ENCODE results near the gene BMP7.
A peak's percentile ranks its signal among the peaks of the same experiment; 100 is the strongest.
"Not testable (repeated sequence)": the region's sequence is repeated elsewhere in the genome, so short reads cannot be mapped to it uniquely, and the experiment has no call there.

Gene BMP7

DNA sequence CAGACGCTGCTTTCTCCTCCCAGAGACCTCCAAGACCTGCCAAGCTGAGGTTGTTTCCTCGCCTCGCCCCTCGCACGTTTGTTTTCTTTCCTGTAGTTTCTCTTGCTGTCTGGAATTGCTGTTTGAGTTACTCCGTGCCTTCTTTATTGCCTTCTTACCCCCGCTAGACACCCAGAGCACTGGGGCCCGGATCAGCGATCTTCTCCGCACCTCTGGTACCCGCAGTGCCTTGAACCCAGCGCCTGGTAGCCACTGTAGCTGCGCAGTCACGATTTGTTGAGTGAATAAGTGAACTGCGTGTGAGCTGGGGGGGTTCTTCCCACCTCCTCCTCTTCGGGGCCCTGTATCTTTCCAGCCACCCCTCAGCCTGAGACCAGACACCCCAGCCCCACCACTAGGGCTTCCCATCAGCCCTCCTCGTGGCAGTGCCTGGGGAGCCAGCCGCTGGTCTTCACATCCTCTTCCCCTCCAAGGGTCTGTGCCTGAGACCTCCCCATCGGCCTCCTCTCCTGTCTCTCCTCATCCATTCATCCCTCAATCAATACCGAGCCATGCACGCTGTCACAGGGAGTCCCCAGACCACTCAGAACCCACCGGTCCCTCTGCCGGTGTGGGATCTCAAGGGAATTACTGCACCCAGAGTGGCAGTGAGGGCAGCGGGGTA lies 849 bp upstream of the BMP7 start:
- Histone ChIP-seq H3K4me3 (ENCODE audit: low read depth, low read length) (no peak overlapping the region), H3K9me3 (no peaks in the 10 kb centered on the region), H3K27me3 (peaks cover 49% of the 10 kb centered on the region), H3K4me1 (no peaks in the 10 kb centered on the region), H3K36me3 (no peaks in the 10 kb centered on the region)
- no peak for DNase-seq
- TF ChIP-seq, protein P1, sequence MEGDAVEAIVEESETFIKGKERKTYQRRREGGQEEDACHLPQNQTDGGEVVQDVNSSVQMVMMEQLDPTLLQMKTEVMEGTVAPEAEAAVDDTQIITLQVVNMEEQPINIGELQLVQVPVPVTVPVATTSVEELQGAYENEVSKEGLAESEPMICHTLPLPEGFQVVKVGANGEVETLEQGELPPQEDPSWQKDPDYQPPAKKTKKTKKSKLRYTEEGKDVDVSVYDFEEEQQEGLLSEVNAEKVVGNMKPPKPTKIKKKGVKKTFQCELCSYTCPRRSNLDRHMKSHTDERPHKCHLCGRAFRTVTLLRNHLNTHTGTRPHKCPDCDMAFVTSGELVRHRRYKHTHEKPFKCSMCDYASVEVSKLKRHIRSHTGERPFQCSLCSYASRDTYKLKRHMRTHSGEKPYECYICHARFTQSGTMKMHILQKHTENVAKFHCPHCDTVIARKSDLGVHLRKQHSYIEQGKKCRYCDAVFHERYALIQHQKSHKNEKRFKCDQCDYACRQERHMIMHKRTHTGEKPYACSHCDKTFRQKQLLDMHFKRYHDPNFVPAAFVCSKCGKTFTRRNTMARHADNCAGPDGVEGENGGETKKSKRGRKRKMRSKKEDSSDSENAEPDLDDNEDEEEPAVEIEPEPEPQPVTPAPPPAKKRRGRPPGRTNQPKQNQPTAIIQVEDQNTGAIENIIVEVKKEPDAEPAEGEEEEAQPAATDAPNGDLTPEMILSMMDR (IDR thresholded peaks at IDR 0.05; ENCODE audit: low read depth, low read length), result no peak

DNA sequence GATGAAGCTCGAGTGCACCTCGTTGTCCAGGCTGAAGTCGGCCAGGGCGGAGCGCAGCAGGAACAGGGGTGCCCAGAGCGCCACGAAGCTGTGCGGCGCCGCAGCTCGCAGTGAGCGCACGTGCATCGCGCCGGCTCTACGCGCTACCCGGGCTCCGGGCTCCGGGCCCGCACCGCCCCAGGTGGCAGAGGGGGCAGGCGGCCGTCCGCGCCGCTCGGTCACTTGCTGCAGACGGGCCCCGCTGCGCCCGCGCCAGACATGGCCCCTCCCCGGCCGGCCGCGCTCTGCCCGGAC lies 497 bp downstream of the BMP7 start:
- Histone ChIP-seq H3K36me3 (no peaks in the 10 kb centered on the region), H3K4me1 (no peaks in the 10 kb centered on the region), H3K4me3 (ENCODE audit: low read depth, low read length) (peak overlapping the region; percentile 28), H3K9me3 (no peaks in the 10 kb centered on the region), H3K27me3 (peaks cover 56% of the 10 kb centered on the region)
- no peak for DNase-seq
- TF ChIP-seq, protein P1 (IDR thresholded peaks at IDR 0.05; ENCODE audit: low read depth, low read length), result no peak

DNA sequence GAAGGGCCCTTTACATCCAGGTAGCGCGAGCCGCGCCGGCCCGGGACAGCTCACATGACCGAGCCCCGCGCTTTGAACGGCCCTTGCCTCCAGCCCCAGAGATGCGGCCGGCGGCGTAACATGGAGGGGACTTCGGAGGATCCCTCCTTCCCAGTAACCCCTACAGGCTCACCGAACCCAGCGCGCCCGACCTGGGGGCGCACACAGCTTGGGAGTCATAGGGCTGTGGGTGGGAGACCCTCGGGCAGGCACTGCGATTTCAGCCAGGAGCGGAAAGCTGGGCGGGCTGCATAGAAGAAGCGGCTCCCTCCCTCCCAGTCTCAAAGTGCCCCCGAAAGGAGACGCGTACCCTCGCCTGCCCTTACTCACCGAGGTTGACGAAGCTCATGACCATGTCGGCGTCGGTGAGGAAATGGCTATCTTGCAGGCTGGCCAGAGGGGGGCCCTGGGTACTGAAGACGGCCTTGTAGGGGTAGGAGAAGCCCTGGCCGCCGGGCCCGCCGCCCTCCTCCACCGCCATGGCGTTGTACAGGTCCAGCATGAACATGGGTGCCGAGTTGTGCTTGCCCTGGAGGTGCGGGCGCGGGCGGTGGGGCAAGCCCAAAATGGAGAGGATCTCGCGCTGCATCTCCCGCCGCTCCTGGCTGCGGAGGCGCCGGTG lies 975 bp downstream of the BMP7 start:
- no peaks in the 10 kb centered on the region for H3K36me3 ChIP-seq
- no peaks in the 10 kb centered on the region for H3K9me3 ChIP-seq
- H3K4me3 ChIP-seq (ENCODE audit: low read depth, low read length), result peak overlapping the region; percentile 28
- TF ChIP-seq, protein P1 (IDR thresholded peaks at IDR 0.05; ENCODE audit: low read depth, low read length), result no peak
- peaks cover 61% of the 10 kb centered on the region for H3K27me3 ChIP-seq
- H3K4me1 ChIP-seq, result no peaks in the 10 kb centered on the region
- no peak for DNase-seq

DNA sequence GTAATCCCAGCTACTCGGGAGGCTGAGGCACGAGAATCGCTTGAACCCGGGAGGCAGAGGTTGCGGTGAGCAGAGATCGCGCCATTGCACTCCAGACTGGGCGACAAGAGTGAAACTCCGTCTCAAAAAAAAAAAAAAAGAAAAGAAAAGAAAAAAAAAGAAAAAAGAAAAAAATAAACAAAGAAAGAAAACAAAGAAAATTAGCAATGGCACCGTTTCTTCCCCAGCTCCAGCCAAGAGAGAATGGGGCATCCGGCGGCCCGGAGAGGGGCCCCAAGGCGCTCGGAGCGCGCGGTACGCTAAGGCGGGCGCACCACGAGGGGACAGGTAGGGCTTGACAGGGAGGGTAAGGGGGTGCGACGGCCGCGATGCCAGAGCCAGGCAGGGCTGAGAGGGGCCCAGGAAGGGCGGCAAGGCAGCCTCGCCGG lies 1.5 kb downstream of the BMP7 start:
- not testable (repeated sequence) for H3K9me3 ChIP-seq, H3K36me3 ChIP-seq, DNase-seq, H3K4me1 ChIP-seq
- Histone ChIP-seq H3K4me3 (ENCODE audit: low read depth, low read length) (peak overlapping the region; percentile 28), H3K27me3 (peaks cover 66% of the 10 kb centered on the region)

DNA sequence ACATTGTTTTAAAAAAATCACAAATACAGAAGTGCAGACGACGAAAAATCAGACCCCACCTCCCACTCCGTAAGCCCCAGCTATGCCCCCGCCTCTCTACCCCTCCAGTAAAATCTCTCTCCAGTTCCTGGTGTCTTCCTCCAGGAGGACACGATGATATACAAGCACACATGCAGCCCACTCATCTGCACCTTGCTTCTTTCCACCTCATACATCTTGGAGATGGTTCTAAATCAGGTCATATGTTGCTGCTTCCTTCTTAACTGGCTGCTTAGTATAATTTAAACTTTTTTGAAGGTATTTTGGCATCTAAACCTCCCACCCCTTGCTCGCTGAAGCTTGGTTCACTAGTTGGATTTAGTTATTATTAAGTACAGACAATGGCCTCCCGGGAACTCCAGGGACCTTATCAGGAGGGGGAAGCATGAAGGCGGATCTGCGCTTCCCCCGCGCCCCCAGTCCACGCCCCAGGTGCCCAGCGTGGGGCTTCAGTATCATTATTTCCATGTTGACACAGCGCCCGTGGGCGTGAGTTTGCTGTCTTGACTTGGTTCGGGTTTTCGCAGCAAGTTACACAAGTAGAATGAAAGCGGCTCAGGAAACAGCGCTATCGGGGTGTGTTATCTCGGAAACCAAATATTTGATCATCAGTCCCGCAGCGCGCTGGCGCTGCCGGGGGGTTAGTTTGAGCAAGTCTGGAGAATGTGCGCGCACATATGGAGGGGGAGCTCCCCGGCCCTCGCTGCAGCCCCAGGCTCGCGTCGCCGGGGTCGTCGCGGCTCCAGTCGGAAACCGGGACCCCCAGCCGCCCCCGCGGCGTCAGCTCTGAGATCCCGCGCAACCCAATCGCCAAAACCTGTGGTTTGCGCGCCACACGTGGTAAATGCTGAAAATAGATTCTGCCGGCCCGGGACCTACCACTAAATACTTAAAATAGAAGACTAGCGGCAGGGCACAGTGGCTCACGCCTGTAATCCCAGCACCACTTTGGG lies 2.3 kb downstream of the BMP7 start:
- TF ChIP-seq, protein P1 (IDR thresholded peaks at IDR 0.05; ENCODE audit: low read depth, low read length), result no peak
- H3K36me3 ChIP-seq, result no peaks in the 10 kb centered on the region
- no peaks in the 10 kb centered on the region for H3K9me3 ChIP-seq
- H3K4me1 ChIP-seq, result no peaks in the 10 kb centered on the region
- no peak overlapping the region; the same call in 1 of the 2 replicates for H3K4me3 ChIP-seq (ENCODE audit: low read depth, low read length)
- peaks cover 74% of the 10 kb centered on the region for H3K27me3 ChIP-seq
- DNase-seq, result no peak

DNA sequence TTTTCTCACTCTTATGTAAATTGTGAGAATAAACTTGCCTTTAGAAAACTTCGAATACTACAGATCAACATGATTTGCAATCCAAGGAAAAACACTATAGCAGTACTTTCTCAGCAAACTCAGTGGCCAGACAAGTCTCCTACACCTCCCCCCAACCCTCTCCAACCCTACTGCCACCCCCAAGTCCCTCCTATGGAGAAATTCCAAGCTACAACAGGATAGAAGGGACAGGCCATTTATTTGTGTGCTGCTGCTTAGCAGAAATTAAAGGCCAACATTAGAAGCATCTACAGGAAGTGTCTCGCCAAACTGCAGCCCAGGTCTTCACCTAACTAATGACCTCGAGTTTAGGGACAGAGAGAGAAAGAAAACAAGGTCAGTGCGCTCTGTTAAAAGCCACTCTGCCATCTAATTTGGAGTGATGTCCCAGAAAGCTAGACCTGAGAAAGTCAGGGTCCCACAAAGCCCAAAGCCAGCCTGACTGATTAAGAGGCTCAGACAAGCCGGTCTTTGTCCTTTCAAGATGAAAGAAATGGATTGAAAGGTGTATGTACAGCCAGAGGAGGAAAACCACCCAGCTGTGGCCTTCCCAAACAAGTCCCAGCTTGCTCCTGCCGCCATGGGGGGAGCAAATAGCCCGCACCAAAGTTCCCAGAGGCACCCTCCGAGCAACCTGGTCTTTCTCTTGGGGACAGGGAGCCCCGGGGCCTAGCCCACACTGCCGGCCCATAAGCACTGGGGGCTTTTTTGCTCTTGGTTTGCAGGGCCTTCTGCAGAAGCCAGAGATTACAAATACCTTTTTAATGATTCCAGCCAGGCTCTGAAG lies 3.4 kb downstream of the BMP7 start:
- no peaks in the 10 kb centered on the region for H3K9me3 ChIP-seq
- no peaks in the 10 kb centered on the region for H3K4me1 ChIP-seq
- no peaks in the 10 kb centered on the region for H3K36me3 ChIP-seq

More for the DNA sequence above, 3.4 kb downstream of the BMP7 start:
- Histone ChIP-seq H3K4me3 (ENCODE audit: low read depth, low read length) (no peak overlapping the region), H3K27me3 (peaks cover 84% of the 10 kb centered on the region)
- no peak for DNase-seq
- TF ChIP-seq, protein P1 (IDR thresholded peaks at IDR 0.05; ENCODE audit: low read depth, low read length), result no peak

All from BE2C (cell line).